H4 (cell line): Measurements from ENCODE around the gene GABARAP. TPM values are rescaled to one million over a fixed set of nuclear protein-coding genes. Genes with fewer than 3 reads are reported as not detected.
"Not testable (repeated sequence)": the region's sequence is repeated elsewhere in the genome, so short reads cannot be mapped to it uniquely, and the experiment has no call there.

Experiments used
- DNase-seq: peaks from one replicate; pipeline ENCODE4 v3.0.0-alpha.2; 2015; ENCODE audit warnings: low spot score
- total RNA-seq: library from RNA; depleted of rRNA; stranded (reverse); fragments of >200 nt; shearing (Covaris generic); gene quantifications from 2 replicates; pipeline ENCODE4 v1.2.3, GENCODE V29; 2014

The GABARAP gene
- total RNA-seq, 1 experiment from 2014 or later = 471 TPM

DNA sequence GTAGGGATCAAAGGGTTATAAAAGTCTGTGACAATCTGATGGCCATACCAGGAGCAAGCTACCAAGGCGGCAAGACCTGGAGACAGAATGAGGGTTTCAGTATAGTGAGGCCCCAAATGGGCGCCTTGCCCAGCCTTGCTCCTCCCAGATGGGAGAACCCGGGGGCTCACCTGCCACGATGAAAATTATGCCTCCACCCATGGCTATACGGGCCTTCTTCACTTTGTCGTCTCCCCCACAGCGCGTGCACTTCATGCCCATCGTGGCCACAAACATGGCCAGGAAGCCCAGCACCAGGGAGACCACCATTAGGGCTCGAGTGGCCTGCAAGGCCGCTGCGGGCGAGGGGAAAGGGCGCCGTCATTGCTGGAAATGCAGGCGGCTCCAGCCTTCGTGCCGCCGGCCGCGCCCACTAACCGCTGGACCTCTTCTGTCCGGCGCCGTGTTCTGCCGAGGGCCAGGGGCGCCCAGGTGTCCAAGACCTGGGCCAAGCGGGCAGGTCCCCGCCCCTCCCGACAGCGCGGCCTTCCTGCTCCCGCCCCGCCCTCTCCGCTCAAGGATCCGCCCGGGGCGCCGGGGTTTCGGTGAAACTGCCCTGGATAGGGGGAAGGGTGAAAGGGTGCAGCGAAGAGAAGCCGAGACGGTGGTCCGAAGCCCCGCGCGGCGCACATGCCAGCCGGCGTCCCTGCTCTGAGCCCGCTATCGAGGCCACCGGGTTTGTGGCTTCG is 18.6 kb upstream of the GABARAP start:
- DNase-seq = no peak

DNA sequence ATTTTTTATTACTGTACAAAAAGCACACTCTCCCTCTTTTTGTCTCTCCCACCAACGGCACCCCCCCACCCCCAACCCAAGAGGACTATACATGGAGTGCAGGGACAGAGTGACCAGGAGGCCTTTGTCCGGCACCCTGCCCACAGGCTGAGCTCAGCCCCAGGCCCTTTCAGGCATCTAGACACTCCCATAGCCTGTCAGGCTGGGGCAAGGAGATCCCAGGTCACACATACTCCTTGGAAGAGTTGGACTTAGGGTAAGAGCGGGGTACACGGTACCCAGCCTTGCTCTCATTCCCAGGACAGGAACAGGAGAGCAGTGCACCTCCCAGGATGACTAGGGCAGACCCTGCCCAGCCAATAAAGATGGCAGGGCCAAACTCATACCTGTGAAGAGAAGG is 17.9 kb upstream of the GABARAP start:
- no peak for DNase-seq

DNA sequence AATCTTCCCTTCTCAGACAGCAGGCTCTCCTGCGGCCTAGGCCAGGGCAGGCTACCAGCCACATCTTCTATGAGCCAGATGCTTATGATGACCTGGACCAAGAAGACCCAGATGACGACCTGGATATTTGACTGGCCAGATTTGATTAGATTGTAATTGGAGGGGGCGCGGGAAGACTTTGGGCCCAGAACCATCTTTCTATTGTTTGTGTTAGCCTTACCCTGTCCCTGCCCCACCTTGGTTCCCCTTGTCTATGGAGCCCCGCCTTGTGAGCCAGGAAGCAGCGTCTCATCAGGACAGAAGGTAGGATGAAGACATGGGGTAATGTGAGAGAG is 17.3 kb upstream of the GABARAP start:
- no peak for DNase-seq

DNA sequence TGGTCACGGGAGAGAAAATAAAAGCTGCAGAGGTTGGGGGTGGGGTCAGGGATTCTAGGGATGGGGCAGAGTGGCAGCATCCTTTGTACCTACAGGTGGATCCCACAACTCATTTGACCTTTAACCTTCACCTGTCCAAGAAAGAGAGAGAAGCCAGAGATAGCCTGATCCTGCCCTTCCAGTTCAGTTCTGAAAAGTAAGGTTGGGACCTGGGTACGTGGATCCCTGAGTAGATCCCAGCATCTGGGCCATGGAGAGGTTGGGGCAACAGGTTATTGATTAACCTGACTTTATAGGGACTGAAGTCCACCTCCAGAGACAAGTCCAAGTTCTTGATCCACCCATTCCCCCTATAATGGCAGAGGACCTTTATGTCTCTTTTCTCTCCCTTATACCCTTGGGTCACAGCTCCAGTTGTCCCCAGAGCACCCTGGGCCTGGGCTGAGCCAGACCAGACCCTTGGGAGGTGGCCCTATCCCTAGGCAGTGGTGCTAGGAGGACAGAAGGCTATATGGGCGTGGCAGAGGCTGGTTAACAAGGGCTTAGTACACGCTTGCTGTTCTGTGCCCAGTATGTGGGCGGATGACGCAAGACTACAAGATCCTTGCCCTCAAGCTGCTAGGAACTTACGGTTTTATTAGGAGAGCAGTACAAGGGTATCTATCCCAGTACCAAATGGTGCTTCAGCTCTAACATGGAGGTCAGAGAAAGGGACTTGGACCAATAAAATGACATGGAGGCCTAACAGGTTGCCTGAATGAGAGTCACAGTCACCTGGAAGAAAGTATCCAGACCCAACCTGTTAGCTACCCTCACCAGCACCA is 16.7 kb upstream of the GABARAP start:
- DNase-seq = peak; percentile 23

DNA sequence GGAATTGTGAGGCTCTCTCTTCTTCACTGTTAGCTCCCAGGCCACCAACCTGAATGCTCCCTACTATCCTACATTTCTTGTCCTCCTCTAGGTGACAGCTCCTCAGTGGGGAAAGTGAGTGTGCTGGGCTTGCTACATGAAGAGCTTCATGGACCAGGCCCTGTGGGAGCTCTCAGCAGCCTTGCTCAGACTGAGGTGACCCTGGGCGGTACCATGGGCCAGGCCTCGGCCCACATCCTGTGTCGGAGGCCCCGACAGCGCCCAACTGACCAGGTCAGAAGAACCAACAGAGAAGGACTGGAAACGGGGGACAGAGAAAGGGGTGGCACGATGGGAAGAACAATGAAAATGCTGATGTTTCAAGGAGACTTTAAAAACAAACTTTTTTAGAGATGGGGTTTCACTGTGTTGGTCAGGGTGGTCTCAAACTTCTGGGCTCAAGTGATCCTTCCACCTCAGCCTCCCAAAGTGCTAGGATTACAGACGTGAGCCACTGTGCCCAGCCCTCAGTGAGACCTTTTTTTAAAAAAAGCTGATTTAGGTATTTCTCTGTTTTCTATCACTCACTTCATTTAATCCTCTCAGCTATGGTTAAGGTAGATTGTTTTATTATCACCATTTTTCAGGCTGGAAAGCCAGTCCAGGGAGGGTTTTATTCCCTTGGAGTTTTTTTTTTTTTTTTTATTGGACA is 14.7 kb upstream of the GABARAP start:
- DNase-seq = no peak

DNA sequence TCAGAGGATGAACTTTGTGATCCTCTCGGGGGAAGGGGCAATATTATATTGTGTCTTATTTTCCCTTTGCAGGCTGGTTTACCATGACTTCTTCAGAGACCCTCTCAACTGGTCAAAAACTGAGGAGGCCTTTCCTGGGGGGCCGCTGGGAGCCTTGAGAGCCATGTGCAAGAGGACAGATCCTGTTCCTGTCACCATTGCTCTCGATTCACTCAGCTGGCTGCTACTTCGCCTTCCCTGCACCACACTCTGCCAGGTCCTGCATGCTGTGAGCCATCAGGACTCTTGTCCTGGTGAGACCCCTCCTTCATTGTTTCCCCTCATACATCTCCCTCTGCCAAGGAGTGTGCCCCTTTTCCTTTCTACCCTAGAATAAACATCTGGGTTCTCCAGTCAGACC is 12.3 kb upstream of the GABARAP start:
- DNase-seq = no peak

DNA sequence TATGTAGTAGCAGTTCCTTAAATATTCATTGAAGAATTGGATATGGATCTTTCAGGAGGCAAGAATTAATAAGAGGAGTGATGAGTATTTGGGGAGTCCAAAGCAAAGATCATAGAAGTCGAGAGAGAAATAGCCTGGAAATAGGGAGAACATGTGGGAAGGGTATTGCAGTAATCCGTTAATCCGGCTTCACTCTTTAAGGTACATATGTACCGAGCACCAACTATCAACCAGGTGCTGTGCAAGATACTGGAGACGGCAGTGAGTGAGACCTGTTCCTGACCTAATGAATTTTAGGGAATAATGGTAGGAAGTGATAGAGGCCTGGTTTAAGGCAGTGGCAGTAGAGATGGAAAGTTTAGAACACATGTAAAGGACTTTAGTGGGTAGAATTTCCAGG is 10.8 kb upstream of the GABARAP start:
- DNase-seq = no peak

DNA sequence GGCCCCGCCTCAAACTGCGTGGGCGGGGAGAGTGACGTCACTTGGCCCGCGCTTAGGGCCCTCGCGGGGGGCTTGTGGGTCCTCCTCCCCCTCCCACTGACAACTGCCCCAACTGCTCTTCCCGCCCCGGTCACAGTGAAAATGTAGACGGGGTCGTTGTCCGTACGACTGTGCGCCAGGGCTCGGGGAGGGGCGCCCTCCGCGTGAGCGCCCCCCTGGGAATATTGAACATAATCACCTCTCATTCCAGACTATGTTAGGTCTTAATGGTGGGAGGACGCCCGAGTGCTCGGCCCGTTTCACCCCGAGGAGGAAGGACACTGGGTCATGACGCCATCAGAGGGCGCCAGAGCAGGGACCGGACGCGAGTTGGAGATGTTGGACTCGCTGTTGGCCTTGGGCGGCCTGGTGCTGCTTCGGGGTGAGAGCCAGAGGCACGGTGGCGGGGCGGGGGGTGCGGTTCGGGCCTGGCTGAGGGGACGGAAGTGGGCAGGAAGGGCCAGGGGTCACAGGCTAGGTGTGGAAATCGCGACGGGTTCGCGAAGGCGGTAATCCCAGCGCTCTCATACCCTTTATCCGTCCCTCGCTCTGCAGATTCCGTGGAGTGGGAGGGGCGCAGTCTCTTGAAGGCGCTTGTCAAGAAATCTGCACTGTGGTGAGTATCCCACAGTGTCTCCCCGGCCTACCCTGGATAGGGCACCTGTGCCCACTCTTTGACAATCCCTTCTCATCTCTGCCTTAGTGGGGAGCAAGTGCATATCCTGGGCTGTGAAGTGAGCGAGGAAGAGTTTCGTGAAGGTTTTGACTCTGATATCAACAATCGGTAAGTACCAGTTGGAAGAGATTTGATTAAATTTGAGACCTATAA is 10.2 kb upstream of the GABARAP start, which contains the start of gene ELP5:
Gene ELP5, plus strand, starts transcription at position 40 of the 868 bp plus-strand sequence. Its CDS starts 336 bp downstream, at position 376.
- DNase-seq = peak; percentile 88

DNA sequence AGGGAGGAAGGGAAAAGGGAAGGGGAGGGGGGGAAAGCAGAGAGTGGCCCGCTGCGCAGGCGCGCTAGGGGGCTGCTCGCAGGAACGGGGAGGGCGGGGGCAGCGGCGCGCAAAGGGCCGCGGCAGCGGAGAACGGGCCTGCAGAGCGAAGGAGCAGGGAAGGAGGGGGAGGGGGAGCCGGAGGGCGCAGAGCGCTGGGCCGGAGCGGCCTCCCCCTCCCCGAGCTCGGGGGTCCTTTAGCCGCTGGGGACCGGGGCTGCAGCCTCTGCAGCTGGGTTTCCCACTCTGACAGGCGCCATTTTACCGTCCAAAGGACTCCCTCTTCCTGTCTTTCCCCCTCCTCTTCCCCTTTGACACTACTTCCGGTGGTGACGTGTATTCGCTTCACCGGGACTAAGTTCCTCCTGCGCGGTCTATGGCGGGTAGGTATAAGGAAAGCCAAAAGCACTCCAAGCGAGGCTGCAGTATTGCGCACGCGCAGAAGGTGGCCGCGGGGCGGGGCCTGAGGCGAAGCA is 9.5 kb upstream of the GABARAP start, which contains the start of gene CTDNEP1:
Gene CTDNEP1, minus strand, starts transcription at position 74 of the 515 bp plus-strand sequence. CDS start 438 bp downstream, outside the sequence.
- DNase-seq = peak; percentile 98

DNA sequence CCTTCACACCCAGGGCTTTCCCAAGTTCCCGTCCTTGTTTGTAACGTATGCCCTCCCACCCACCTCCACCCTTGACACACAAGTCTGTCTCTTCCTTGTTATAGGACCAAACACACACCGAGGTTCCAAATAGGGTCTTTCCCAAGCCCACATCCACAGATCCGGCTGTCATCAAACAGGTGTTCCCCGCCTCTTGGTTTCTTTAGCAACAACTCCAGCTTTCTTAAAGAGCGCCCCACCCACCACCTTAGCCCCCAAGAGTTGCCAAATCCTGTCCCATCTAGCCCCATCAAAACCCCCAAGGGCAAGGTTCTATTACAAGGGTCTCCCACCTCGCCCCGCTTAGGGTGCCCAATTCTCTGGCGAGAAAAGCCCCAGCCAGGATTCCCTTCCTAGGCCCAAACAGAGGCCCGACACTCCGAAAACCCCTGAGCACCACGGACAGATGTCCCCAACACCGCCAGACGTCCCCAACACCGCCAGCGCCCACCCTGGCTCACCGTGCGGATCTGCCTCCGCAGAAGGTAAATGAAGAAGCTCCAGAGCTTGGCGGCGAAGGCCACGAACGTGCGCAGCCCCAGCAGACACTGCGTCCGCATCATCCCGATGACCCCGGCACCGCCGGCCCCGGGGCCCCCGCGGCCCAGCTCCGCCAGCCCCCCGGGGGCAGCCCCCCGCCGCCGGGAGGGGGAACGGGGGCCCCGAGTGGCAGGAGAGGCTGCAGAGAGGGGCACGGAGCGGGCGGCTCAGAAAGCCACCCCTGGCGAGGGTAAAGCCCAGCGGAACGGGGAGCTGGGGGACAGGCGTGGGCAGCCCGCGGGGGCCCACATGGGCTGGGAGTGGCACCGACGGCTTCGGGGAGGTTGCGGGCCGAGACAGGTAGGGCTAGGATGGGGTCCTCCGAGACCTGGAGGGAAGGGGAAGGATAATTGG is 8.7 kb upstream of the GABARAP start:
- no peak for DNase-seq

DNA sequence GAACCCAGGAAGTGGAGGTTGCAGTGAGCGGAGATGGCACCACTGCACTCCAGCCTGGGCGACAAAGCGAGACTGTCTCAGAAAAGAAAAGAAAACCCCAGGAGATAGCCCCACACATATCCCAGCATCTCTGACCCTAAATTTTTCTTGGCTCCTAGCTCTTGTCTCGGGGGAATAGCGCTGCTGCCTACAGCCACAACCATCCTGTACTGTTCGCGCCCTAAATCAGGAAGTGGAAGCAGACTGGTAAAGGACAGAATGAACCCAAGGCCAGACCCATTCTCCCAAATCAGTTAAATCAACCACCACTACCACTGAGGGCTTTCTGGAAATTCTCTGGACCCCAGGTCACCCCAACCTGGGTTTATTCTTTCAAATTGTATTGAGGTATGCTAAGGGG is 7.6 kb upstream of the GABARAP start:
- no peak for DNase-seq

DNA sequence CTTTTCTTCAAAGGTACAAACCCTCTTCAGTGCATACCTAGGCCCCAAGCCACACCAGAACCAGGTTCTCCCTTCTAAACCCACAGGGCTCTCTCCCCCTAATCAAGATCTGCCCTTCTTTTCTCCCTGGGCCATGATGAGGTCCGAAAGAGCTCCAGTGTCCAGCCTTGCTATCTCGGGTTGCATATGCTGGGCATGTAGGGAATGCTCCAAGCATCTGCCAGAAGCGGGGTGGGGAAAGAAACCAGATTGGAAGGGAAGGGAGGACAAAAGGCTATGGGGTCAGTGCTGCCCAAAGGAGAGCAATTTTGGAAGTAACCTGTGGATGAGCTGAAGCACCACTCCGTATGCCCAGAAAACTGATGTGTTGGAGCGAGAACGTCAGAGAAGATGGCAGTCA is 7.0 kb upstream of the GABARAP start:
- DNase-seq = no peak

DNA sequence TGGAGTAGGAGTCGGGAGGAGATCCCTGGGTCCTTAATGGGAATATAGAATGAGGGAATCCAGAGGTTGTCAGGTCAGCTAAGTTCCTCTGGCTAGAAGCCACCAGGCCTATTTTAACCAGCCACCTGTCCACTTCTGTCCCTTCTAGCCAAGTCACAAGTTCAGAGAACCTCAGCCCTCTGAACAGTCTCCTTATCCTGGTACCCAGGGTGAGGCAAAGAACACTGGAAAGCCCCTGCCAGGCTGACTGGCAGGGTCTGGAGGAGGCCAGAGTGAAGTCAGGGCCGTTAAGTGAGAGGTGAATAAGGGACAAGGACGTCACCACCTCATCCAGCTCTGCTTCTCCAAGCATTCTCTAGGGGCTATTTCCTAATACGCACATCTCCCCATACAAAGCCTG is 6.5 kb upstream of the GABARAP start:
- DNase-seq = no peak

DNA sequence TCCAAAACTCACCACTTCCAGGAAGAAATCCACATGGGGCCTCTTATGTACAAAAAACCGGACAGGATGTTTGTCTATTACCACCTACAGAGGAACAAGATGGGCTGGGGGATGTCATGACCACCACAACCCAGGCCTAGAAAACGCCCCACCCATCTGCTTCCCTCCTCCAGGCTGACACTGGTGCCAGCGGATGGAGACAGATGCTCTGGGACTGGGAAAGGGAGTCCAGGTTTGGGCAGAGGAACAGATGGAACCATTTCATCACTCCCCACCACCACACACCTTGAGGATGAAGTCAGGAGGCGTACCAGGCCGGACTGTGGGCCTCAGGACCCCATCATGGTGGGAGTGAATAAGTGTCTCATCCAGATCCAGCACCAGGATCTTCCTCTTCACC is 4.5 kb upstream of the GABARAP start:
- no peak for DNase-seq

DNA sequence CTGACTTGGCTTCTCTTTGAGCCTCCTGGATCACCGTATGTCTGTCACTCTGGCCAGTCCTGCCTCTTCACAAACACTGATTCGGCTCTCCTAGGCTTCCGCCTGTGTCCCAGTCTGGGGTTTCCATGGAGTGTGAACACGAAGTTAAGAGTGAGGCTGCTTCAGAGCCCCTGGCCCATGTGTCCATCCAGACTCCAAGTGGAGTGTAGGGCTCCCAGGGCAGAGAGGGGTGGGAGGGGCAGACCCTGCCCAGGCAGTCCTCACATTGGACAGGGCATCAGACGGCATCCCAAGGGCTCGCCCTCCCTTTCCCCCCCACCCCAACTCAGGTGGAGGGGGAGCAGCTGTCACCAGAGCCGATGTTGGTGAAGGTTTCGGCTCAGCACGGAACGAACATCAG is 1.6 kb upstream of the GABARAP start:
- DNase-seq = not testable (repeated sequence)

DNA sequence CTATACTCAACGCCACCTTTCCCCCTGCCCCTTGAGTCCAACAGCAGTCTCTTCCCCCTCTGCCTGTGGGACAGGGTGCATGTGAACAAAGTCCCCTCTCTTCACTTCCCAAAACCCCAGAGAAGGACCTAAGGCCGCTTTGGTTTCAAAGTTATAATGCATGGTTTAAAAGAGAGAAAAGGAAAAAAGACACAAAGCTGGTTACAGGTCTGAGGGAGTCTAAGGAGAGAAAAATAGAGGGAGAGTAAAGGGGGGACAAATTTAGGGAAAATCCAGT is 1.1 kb upstream of the GABARAP start:
- DNase-seq = no peak

DNA sequence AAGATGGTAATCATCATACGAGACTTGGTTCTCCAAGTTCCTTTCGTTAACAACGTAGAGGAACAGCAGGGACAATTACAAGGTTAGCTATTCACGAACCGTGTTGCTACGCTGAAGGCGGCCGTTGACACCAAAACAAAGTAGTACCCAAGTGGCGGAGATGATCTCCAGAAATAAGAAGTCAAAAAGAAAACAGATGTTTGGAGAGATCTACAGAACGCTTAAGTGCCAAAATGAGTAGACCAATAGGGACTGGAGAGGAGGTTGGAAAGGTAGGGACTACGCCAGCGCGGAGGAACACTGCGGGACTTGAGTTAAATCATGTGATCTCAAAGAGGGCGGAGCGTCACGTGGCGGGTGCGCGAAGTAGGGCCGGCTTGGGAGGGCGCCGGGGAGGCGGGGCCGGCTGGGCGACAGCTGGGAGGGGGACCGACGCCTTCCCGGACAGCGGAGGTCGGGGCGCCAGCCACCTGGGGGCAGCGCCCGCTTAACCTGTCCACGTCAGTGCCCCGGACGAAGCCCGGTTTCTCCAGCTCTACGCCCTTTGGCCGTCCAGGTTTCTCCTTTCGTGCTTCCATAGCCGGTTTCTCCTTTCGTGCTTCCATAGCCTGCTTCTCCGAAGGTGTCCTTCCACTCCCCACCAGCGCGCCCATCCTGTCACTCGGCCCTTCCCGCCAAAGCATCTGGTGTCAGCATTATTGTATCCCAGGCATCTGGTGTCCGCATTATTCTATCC is 636 bp upstream of the GABARAP start:
- DNase-seq = peak; percentile 85

DNA sequence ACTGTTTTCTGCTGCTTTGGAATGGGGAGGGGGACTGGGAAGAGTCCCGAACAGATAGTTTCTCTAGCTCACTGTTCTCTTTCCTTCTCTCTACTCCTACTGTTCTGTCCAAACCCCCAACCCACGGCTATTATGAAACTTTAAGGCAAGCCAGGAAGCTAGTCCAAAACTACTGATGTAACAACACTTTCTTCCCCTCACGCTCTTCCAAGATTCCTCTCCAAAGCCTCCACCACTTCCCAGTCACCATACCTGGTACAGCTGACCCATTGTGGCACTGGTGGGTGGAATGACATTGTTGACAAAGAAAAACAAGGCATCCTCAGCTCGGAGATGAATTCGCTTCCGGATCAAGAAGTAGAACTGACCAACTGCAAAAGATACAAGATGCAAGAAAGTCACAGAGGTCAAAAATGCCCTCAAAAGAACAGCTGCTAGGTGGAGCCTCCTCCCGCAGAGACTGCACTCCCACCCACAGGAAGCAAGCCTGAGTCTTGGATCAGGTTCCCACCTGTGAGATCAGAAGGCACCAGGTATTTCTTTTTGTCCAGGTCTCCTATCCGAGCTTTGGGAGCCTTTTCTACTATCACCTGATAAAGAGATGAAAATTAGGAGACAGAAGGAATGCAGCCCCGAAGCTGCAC is 1.0 kb downstream of the GABARAP start:
- no peak for DNase-seq

DNA sequence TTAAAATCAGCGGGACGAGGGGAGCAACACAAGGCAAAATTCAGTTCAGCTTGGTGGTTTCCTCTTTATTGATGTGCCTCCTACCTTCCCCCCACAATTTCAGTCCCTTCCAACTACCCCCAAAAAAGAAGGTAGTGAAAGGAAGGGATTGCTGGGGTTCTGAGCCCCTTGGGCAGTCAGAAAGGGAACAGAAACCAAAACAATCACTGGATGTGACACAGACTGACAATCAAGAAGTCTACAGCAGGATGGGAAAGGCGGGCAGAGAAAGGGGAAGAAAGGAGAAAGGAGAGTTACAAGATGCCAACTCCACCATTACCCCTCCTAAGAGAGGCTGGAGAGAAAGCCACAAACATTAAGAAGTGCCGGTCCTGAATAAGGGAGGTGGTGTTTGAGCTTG is 1.9 kb downstream of the GABARAP start:
- DNase-seq = no peak
